ENCODE data around the gene TOM1. TPM values are rescaled to one million over a fixed set of nuclear protein-coding genes. Genes with fewer than 3 reads are reported as not detected.

Gene TOM1
- total and polyA plus RNA-seq, 2 of the 13 experiments (the other 11 are each of a cell fraction or from before 2014, with no cell fraction given) = 30.8 to 87.3 TPM

GRCh38 chr22:35397095-35397904 is 97.6 kb downstream of the TOM1 start (continued):
- TF ChIP-seq KAT8 (CRISPR knock-in tag; IDR thresholded peaks at IDR 0.05) (no peak), PBX2 (CRISPR knock-in tag; IDR thresholded peaks at IDR 0.05) (no peak), ZIK1 (CRISPR knock-in tag; IDR thresholded peaks at IDR 0.05; ENCODE audit: borderline replicate concordance, low read depth) (no peak), THRA (CRISPR knock-in tag; IDR thresholded peaks at IDR 0.05; ENCODE audit: borderline replicate concordance) (peak; percentile 71), ZKSCAN8 (CRISPR knock-in tag; IDR thresholded peaks at IDR 0.05; ENCODE audit: borderline replicate concordance) (no peak), HMG20B (CRISPR knock-in tag; conservative IDR thresholded peaks at IDR 0.05) (no peak), PLRG1 (conservative IDR thresholded peaks at IDR 0.05) (no peak), FOXA3 (CRISPR knock-in tag; IDR thresholded peaks at IDR 0.05) (peak; percentile 49; the same call in 1 of the 2 replicates), HINFP (CRISPR knock-in tag; IDR thresholded peaks at IDR 0.05; ENCODE audit: low read depth) (no peak), ZNF24 (IDR thresholded peaks at IDR 0.05) (no peak), NFYC (CRISPR knock-in tag; IDR thresholded peaks at IDR 0.05) (no peak), TBP (CRISPR knock-in tag; IDR thresholded peaks at IDR 0.05) (no peak), ZNF784 (CRISPR knock-in tag; IDR thresholded peaks at IDR 0.05; ENCODE audit: borderline replicate concordance) (no peak), U2AF2 (IDR thresholded peaks at IDR 0.05; ENCODE audit: low read depth, low read length) (no peak), ZNF280D (CRISPR knock-in tag; IDR thresholded peaks at IDR 0.05) (peak; percentile 26; the same call in 1 of the 2 replicates), IRF2 (CRISPR knock-in tag; IDR thresholded peaks at IDR 0.05) (no peak), ATF4 (CRISPR knock-in tag; IDR thresholded peaks at IDR 0.05) (no peak), ZNF234 (CRISPR knock-in tag; conservative IDR thresholded peaks at IDR 0.05) (no peak), IKZF1 (IDR thresholded peaks at IDR 0.05) (no peak), SRY (CRISPR knock-in tag; IDR thresholded peaks at IDR 0.05) (no peak)
